HepG2 (cell line): ENCODE results near the gene MMP23B. TPM values are rescaled to one million over a fixed set of nuclear protein-coding genes. Genes with fewer than 3 reads are reported as not detected.

ENCODE experiments used
- ATAC-seq: fragments of 200-7000 bp; cut with Tn5 transposase; 3 replicates; pipeline ENCODE4 v1.9.1; 2020; ENCODE audit warnings: mild to moderate bottlenecking, moderate library complexity
- BruUV-seq: library from RNA; stranded (reverse); fragments of 400-500 nt; replicated peaks from 2 replicates; lab custom pipeline; 2021; lab: Mats Ljungman, UMichigan
- CTCF ChIA-PET: fragments of 300-600 bp; formaldehyde crosslinking; extraction: SDS; loops from one replicate; lab custom pipeline; 2021; ENCODE audit warnings: low total read pairs, inconsistent platforms, low intra/inter-chr PET ratio; lab: Yijun Ruan, JAX
- POLR2A ChIA-PET: fragments of 350-600 bp; sonication (Branson Sonifier 250); formaldehyde crosslinking; loops from one replicate; lab custom pipeline; 2020; ENCODE audit warnings: antibody characterized with exemption, inconsistent platforms; lab: Yijun Ruan, JAX
- DNase-seq: peaks from one replicate; pipeline ENCODE4 v3.0.0-alpha.2; 2015; ENCODE audit warnings: low spot score
- FAIRE-seq: peaks from 3 replicates; lab custom pipeline; 2011; peaks lifted over from hg19 to GRCh38; lab: Jason Lieb, UNC
- H2AFZ ChIP-seq: one replicate; pipeline ENCODE4 v1.6.1; 2011; ENCODE audit warnings: low read length, inconsistent platforms
- H3K27ac ChIP-seq: fragments of 300-600 bp; 3 replicates; pipeline ENCODE4 v1.8.0; 2011; ENCODE audit warnings: mixed run types, mild to moderate bottlenecking, mixed read lengths, low read length, inconsistent platforms; ENCODE audit not compliant: insufficient read depth; ENCODE audit errors: extremely low read length
- H3K27me3 ChIP-seq, 2 experiments: fragments of 200-600 bp in 1 of 2; 2 replicates in 1 of 2; 3 replicates in 1 of 2; pipeline versions ENCODE4 v1.6.0 to v1.8.0; 2011; ENCODE audit warnings: low read length in 2 of 2, mild to moderate bottlenecking in 2 of 2, moderate library complexity in 2 of 2, inconsistent platforms in 1 of 2; ENCODE audit not compliant: insufficient read depth in 2 of 2, control insufficient read depth in 1 of 2
- H3K36me3 ChIP-seq, 2 experiments: fragments of 200-600 bp in 1 of 2; replicated peaks in 1 of 2; 2 replicates in 1 of 2; 3 replicates in 1 of 2; pipeline versions ENCODE4 v1.5.1 to v1.8.0; 2011; ENCODE audit warnings: low read length in 2 of 2, inconsistent platforms in 1 of 2; ENCODE audit not compliant: insufficient read depth in 2 of 2, control insufficient read depth in 1 of 2
- H3K4me1 ChIP-seq: 2 replicates; pipeline ENCODE4 v1.5.1; 2012; ENCODE audit warnings: low read length, inconsistent platforms; ENCODE audit not compliant: insufficient read depth
- H3K4me2 ChIP-seq: 2 replicates; pipeline ENCODE4 v1.6.0; 2011; ENCODE audit warnings: low read depth, low read length, inconsistent platforms
- H3K4me3 ChIP-seq, 3 experiments: fragments of 200-600 bp in 1 of 3; sonication (generic), shearing (Covaris generic) in 1 of 3; replicated peaks in 1 of 3; 2 replicates each; pipeline ENCODE4 v1.5.1; 2011 to 2016; ENCODE audit warnings: low read length in 3 of 3, inconsistent platforms in 2 of 3, low read depth in 2 of 3, mild to moderate bottlenecking in 2 of 3, control low read depth in 1 of 3, mixed read lengths in 1 of 3; ENCODE audit not compliant: insufficient read depth in 1 of 3
- H3K79me2 ChIP-seq: one replicate; pipeline ENCODE4 v1.6.1; 2011; ENCODE audit warnings: low read length, inconsistent platforms; ENCODE audit not compliant: insufficient read depth
- H3K9ac ChIP-seq: 2 replicates; pipeline ENCODE4 v1.6.0; 2011; ENCODE audit warnings: mild to moderate bottlenecking, low read depth, low read length, inconsistent platforms; ENCODE audit not compliant: insufficient read depth
- H3K9me3 ChIP-seq: 2 replicates; pipeline ENCODE4 v1.5.1; 2012; ENCODE audit warnings: mild to moderate bottlenecking, low read length
- H4K20me1 ChIP-seq: 2 replicates; pipeline ENCODE4 v1.6.0; 2011; ENCODE audit warnings: inconsistent platforms, mild to moderate bottlenecking, low read length, moderate library complexity; ENCODE audit not compliant: insufficient read depth
- EEA1 ChIP-seq: sonication (generic); formaldehyde crosslinking; IDR thresholded peaks from 2 replicates; pipeline ENCODE4 v1.5.1; 2020; ENCODE audit warnings: mild to moderate bottlenecking, missing genetic modification reagents, borderline replicate concordance
- HCFC1 ChIP-seq: fragments of 150-350 bp; IDR thresholded peaks from 2 replicates; pipeline ENCODE4 v1.6.1; 2014; ENCODE audit warnings: low read depth, low read length
- NFIB ChIP-seq: sonication (generic); formaldehyde crosslinking; IDR thresholded peaks from 2 replicates; pipeline ENCODE4 v1.9.0; 2021; ENCODE audit warnings: missing genetic modification reagents, mild to moderate bottlenecking, borderline replicate concordance
- ZBTB21 ChIP-seq: sonication (generic); formaldehyde crosslinking; IDR thresholded peaks from 2 replicates; pipeline ENCODE4 v1.4.0; 2020; ENCODE audit warnings: missing genetic modification reagents
- ZNF766 ChIP-seq: sonication (generic); formaldehyde crosslinking; IDR thresholded peaks from 2 replicates; pipeline ENCODE4 v1.5.0; 2020; ENCODE audit warnings: missing genetic modification reagents, borderline replicate concordance
- WGBS: methylation state at CpG from one replicate; pipeline ENCODE4 v1.1.6; 2017; ENCODE audit warnings: low lambda C conversion rate; 5-methylcytosine and 5-hydroxymethylcytosine counted together
- in situ Hi-C: cut with HindIII; loops from 2 replicates; pipeline ENCODE4 v1.10.0; 2017; ENCODE audit warnings: low pct_unique_long_range_greater_than_20kb; ENCODE audit not compliant: extremely low pct_ligation_motif_present
- intact Hi-C: fragments of 100-400 bp; cut with micrococcal nuclease; formaldehyde crosslinking; loops from one replicate; pipeline ENCODE4 v1.10.0; 2022; ENCODE audit not compliant: unreplicated experiment
- polyA plus RNA-seq, 8 experiments: library from polyadenylated mRNA; depleted of rRNA in 3 of 8; stranded (reverse) in 7 of 8; unstranded in 1 of 8; fragments of >200 nt; fragmentation: Illumina TruSeq in 4 of 8; extraction: Trizol in 4 of 8; gene quantifications; 2 replicates each; pipeline versions ENCODE4 v1.2.1 to v1.2.3, GENCODE V29; 2011 to 2016; ENCODE audit warnings: low read depth in 4 of 8, missing spikeins in 1 of 8, mixed read lengths in 1 of 8; ENCODE audit not compliant: insufficient read depth in 1 of 8
- total RNA-seq, 5 experiments: library from RNA; depleted of rRNA; stranded (reverse); fragments of >200 nt; fragmentation: Illumina TruSeq; extraction: Trizol; gene quantifications; 2 replicates each; pipeline ENCODE4 v1.2.3, GENCODE V29; 2016; ENCODE audit warnings: low read depth in 1 of 5
- TF ChIP-seq, protein P1 (sequence below): sonication (generic); formaldehyde crosslinking; IDR thresholded peaks from 2 replicates; pipeline ENCODE4 v1.4.0; 2020; ENCODE audit warnings: mild to moderate bottlenecking, missing genetic modification reagents
- TF ChIP-seq, protein P2 (sequence below): sonication (generic); formaldehyde crosslinking; IDR thresholded peaks from 2 replicates; pipeline ENCODE4 v1.4.0; 2020; ENCODE audit warnings: missing genetic modification reagents
- TF ChIP-seq, protein P3 (sequence below): sonication (generic); formaldehyde crosslinking; IDR thresholded peaks from 2 replicates; pipeline ENCODE4 v1.4.0; 2020; ENCODE audit warnings: mild to moderate bottlenecking, missing genetic modification reagents
- TF ChIP-seq, protein P4 (sequence below): sonication (generic); formaldehyde crosslinking; IDR thresholded peaks from 2 replicates; pipeline ENCODE4 v1.9.0; 2021; ENCODE audit warnings: missing genetic modification reagents, borderline replicate concordance

Gene MMP23B
- total and polyA plus RNA-seq, 2 of the 13 experiments (the other 11 are each of a cell fraction or from before 2014, with no cell fraction given) = 0.61 to 0.75 TPM

DNA sequence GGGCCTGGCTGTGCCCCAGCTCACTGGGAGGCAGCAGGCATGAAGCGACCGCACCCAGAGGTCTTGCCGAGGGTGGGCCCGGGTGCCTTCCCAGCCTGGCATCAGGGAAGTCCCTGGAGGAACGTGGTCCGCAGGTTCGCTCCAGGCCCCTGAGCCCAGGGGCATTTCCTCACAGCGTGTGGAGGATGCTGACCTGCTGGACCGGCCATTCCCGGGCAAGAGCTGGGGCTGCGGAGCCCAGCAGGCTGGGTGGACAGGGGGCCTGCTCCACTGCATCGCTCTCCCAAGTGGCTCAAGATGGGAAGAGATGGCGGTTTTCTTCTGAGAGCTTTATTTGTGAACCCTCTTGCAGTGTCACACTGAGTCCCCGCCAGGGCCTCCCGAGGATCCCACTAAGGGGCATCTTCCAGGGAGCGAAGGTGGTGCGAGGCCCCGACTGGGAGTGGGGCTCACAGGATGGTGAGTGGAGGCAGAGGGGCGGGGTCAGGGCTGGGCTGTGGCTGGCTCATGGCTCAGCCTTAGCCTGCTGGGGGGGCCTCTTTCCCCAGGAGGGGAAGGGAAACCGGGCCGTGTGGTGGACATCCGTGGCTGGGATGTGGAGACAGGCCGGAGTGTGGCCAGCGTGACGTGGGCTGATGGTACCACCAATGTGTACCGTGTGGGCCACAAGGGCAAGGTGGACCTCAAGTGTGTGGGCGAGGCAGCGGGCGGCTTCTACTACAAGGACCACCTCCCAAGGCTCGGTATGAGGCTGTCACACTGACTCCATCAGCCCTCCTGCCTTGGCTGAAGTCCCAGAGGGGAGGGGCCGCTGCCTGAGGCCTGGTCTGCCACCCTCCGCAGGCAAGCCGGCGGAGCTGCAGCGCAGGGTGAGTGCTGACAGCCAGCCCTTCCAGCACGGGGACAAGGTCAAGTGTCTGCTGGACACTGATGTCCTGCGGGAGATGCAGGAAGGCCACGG, 7.2 kb upstream of the MMP23B start (continued):
- TF ChIP-seq, protein P1, sequence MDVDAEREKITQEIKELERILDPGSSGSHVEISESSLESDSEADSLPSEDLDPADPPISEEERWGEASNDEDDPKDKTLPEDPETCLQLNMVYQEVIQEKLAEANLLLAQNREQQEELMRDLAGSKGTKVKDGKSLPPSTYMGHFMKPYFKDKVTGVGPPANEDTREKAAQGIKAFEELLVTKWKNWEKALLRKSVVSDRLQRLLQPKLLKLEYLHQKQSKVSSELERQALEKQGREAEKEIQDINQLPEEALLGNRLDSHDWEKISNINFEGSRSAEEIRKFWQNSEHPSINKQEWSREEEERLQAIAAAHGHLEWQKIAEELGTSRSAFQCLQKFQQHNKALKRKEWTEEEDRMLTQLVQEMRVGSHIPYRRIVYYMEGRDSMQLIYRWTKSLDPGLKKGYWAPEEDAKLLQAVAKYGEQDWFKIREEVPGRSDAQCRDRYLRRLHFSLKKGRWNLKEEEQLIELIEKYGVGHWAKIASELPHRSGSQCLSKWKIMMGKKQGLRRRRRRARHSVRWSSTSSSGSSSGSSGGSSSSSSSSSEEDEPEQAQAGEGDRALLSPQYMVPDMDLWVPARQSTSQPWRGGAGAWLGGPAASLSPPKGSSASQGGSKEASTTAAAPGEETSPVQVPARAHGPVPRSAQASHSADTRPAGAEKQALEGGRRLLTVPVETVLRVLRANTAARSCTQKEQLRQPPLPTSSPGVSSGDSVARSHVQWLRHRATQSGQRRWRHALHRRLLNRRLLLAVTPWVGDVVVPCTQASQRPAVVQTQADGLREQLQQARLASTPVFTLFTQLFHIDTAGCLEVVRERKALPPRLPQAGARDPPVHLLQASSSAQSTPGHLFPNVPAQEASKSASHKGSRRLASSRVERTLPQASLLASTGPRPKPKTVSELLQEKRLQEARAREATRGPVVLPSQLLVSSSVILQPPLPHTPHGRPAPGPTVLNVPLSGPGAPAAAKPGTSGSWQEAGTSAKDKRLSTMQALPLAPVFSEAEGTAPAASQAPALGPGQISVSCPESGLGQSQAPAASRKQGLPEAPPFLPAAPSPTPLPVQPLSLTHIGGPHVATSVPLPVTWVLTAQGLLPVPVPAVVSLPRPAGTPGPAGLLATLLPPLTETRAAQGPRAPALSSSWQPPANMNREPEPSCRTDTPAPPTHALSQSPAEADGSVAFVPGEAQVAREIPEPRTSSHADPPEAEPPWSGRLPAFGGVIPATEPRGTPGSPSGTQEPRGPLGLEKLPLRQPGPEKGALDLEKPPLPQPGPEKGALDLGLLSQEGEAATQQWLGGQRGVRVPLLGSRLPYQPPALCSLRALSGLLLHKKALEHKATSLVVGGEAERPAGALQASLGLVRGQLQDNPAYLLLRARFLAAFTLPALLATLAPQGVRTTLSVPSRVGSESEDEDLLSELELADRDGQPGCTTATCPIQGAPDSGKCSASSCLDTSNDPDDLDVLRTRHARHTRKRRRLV (CRISPR knock-in tag) = no peak
- no peak for TF ChIP-seq EEA1 (CRISPR knock-in tag)
- TF ChIP-seq, protein P2, sequence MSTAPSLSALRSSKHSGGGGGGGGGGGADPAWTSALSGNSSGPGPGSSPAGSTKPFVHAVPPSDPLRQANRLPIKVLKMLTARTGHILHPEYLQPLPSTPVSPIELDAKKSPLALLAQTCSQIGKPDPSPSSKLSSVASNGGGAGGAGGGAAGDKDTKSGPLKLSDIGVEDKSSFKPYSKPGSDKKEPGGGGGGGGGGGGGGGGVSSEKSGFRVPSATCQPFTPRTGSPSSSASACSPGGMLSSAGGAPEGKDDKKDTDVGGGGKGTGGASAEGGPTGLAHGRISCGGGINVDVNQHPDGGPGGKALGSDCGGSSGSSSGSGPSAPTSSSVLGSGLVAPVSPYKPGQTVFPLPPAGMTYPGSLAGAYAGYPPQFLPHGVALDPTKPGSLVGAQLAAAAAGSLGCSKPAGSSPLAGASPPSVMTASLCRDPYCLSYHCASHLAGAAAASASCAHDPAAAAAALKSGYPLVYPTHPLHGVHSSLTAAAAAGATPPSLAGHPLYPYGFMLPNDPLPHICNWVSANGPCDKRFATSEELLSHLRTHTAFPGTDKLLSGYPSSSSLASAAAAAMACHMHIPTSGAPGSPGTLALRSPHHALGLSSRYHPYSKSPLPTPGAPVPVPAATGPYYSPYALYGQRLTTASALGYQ (CRISPR knock-in tag) = no peak

DNA sequence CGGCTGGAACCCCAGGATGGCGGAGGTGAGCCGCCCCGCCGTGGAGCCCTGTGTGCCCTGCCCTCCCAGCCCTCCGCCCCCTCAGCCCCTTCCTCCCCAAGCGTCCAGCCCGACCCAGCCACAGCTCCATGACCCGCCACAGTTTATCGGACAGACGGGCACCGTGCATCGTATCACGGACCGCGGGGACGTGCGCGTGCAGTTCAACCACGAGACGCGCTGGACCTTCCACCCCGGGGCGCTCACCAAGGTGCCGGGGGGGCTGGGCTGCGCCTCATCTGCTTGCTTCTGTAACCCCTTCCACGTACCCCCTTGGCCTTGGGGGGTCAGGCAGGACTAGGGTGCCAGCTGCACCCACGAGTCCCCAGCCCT, 6.6 kb upstream of the MMP23B start:
- no peak overlapping the region for H3K4me2 ChIP-seq
- no peaks in the 10 kb centered on the region for H4K20me1 ChIP-seq
- WGBS = over 99% methylated on average over 26 of the region's 28 CpGs
- H3K9ac ChIP-seq = no peak overlapping the region
- H3K36me3 ChIP-seq = peaks cover 0 to 2% of the 10 kb centered on the region in 2 experiments; a peak in 1 of 5 replicates
- intact Hi-C loops (no loop called here), in situ Hi-C loops (no loop called here)
- ATAC-seq (no peak), FAIRE-seq (no peak), DNase-seq (no peak)
- no peak overlapping the region for H3K4me3 ChIP-seq
- CTCF ChIA-PET = no interaction called here
- no TSS peak for BruUV-seq
- no peaks in the 10 kb centered on the region for H3K9me3 ChIP-seq
- no peak overlapping the region for H3K27ac ChIP-seq
- POLR2A ChIA-PET = no interaction called here
- no peaks in the 10 kb centered on the region for H3K79me2 ChIP-seq
- H3K4me1 ChIP-seq = no peaks in the 10 kb centered on the region
- no peaks in the 10 kb centered on the region for H3K27me3 ChIP-seq
- H2AFZ ChIP-seq = no peak overlapping the region
- TF ChIP-seq ZBTB21 (no peak), ZNF766 (no peak), HCFC1 (no peak), NFIB (CRISPR knock-in tag) (no peak)
- TF ChIP-seq, protein P3, sequence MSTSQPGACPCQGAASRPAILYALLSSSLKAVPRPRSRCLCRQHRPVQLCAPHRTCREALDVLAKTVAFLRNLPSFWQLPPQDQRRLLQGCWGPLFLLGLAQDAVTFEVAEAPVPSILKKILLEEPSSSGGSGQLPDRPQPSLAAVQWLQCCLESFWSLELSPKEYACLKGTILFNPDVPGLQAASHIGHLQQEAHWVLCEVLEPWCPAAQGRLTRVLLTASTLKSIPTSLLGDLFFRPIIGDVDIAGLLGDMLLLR (CRISPR knock-in tag) = no peak
- TF ChIP-seq, protein P4, sequence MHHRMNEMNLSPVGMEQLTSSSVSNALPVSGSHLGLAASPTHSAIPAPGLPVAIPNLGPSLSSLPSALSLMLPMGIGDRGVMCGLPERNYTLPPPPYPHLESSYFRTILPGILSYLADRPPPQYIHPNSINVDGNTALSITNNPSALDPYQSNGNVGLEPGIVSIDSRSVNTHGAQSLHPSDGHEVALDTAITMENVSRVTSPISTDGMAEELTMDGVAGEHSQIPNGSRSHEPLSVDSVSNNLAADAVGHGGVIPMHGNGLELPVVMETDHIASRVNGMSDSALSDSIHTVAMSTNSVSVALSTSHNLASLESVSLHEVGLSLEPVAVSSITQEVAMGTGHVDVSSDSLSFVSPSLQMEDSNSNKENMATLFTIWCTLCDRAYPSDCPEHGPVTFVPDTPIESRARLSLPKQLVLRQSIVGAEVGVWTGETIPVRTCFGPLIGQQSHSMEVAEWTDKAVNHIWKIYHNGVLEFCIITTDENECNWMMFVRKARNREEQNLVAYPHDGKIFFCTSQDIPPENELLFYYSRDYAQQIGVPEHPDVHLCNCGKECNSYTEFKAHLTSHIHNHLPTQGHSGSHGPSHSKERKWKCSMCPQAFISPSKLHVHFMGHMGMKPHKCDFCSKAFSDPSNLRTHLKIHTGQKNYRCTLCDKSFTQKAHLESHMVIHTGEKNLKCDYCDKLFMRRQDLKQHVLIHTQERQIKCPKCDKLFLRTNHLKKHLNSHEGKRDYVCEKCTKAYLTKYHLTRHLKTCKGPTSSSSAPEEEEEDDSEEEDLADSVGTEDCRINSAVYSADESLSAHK (CRISPR knock-in tag) = no peak
